Keratinocyte (primary cell): ENCODE results near the gene IPO11. TPM values are rescaled to one million over a fixed set of nuclear protein-coding genes. Genes with fewer than 3 reads are reported as not detected.

Experiments used
- DNase-seq: peaks from one replicate; pipeline ENCODE4 v3.0.0-alpha.2; 2011; ENCODE audit warnings: low read depth, missing footprints, low spot score
- FAIRE-seq: peaks from 2 replicates; lab custom pipeline; 2011; peaks lifted over from hg19 to GRCh38; lab: Jason Lieb, UNC
- H2AFZ ChIP-seq: 2 replicates; pipeline ENCODE4 v1.6.0; 2012; ENCODE audit warnings: low read length, control low read depth, inconsistent platforms; ENCODE audit not compliant: control insufficient read depth
- H3K27ac ChIP-seq: 2 replicates; pipeline ENCODE4 v1.5.1; 2011; ENCODE audit warnings: low read length; ENCODE audit not compliant: control insufficient read depth, insufficient read depth
- H3K27me3 ChIP-seq: 3 replicates; pipeline ENCODE4 v1.6.0; 2011; ENCODE audit warnings: low read length; ENCODE audit not compliant: control insufficient read depth, insufficient read depth; ENCODE audit errors: extremely low read depth
- H3K36me3 ChIP-seq, 2 experiments: 2 replicates in 1 of 2; 3 replicates in 1 of 2; pipeline ENCODE4 v1.5.1; 2011; ENCODE audit warnings: low read length in 2 of 2, mild to moderate bottlenecking in 1 of 2; ENCODE audit not compliant: control insufficient read depth in 2 of 2, insufficient read depth in 2 of 2; ENCODE audit errors: extremely low read depth in 1 of 2
- H3K4me1 ChIP-seq: 3 replicates; pipeline ENCODE4 v1.5.1; 2011; ENCODE audit warnings: low read length; ENCODE audit not compliant: control insufficient read depth, insufficient read depth; ENCODE audit errors: extremely low read depth
- H3K4me2 ChIP-seq: 3 replicates; pipeline ENCODE4 v1.6.0; 2011; ENCODE audit warnings: low read depth, low read length; ENCODE audit not compliant: control insufficient read depth, insufficient read depth; ENCODE audit errors: extremely low read depth
- H3K4me3 ChIP-seq, 3 experiments: fragments of 200-600 bp in 1 of 3; sonication (generic) in 1 of 3; 2 replicates in 2 of 3; 3 replicates in 1 of 3; pipeline ENCODE4 v1.5.1; 2011 to 2016; ENCODE audit warnings: low read length in 3 of 3, mild to moderate bottlenecking in 3 of 3, control low read depth in 2 of 3, inconsistent platforms in 1 of 3, low read depth in 1 of 3, mixed read lengths in 1 of 3, mixed run types in 1 of 3, moderate library complexity in 1 of 3; ENCODE audit not compliant: control insufficient read depth in 2 of 3, insufficient read depth in 2 of 3; ENCODE audit errors: extremely low read depth in 1 of 3
- H3K79me2 ChIP-seq: 2 replicates; pipeline ENCODE4 v1.6.0; 2012; ENCODE audit warnings: low read length; ENCODE audit not compliant: control insufficient read depth, insufficient read depth
- H3K9ac ChIP-seq: 3 replicates; pipeline ENCODE4 v1.6.0; 2011; ENCODE audit warnings: low read length; ENCODE audit not compliant: control insufficient read depth, insufficient read depth; ENCODE audit errors: extremely low read depth
- H3K9me1 ChIP-seq: 3 replicates; pipeline ENCODE4 v1.6.0; 2011; ENCODE audit warnings: low read length; ENCODE audit not compliant: control insufficient read depth, insufficient read depth; ENCODE audit errors: extremely low read depth
- H3K9me3 ChIP-seq: 2 replicates; pipeline ENCODE4 v1.5.1; 2012; ENCODE audit warnings: low read depth, low read length; ENCODE audit not compliant: control insufficient read depth
- H4K20me1 ChIP-seq: 3 replicates; pipeline ENCODE4 v1.6.0; 2011; ENCODE audit warnings: low read length; ENCODE audit not compliant: control insufficient read depth, insufficient read depth; ENCODE audit errors: extremely low read depth
- EZH2 ChIP-seq: IDR thresholded peaks from one replicate; pipeline ENCODE4 v1.6.1; 2012; ENCODE audit warnings: inconsistent platforms, mild to moderate bottlenecking, low read length, moderate library complexity
- dilution Hi-C: fragments of 300-500 bp; cut with MboI; formaldehyde crosslinking; loops from one replicate; pipeline ENCODE4 v1.7.0; 2020; ENCODE audit warnings: low sequenced_read_pairs; ENCODE audit not compliant: extremely low pct_ligation_motif_present
- polyA plus RNA-seq, 5 experiments: library from polyadenylated mRNA; depleted of rRNA in 3 of 5; stranded (reverse) in 3 of 5; stranded (forward) in 1 of 5; unstranded in 1 of 5; fragments of >200 nt; gene quantifications; 1 replicate in 1 of 5; 2 replicates in 3 of 5; 3 replicates in 1 of 5; pipeline versions ENCODE4 v1.2.1 to v1.2.3, GENCODE V29; 2011 to 2012; ENCODE audit warnings: missing spikeins in 2 of 5, low read depth in 1 of 5, low replicate concordance in 1 of 5
- TF ChIP-seq, protein P1 (sequence below), 3 experiments: IDR thresholded peaks in 1 of 3; conservative IDR thresholded peaks in 1 of 3; optimal IDR thresholded peaks in 1 of 3; 2 replicates in 2 of 3; 3 replicates in 1 of 3; pipeline versions ENCODE3 to v1.5.1; 2011; ENCODE audit warnings: low read length in 3 of 3, mild to moderate bottlenecking in 3 of 3, moderate library complexity in 2 of 3, control low read depth in 1 of 3, inconsistent platforms in 1 of 3; ENCODE audit not compliant: insufficient read depth in 2 of 3; ENCODE audit errors: extremely low read depth in 1 of 3

The IPO11 gene
- polyA plus RNA-seq, 1 donor (not counting 4 experiments of a cell fraction or from before 2014, with no cell fraction given) = 34.7 TPM

DNA sequence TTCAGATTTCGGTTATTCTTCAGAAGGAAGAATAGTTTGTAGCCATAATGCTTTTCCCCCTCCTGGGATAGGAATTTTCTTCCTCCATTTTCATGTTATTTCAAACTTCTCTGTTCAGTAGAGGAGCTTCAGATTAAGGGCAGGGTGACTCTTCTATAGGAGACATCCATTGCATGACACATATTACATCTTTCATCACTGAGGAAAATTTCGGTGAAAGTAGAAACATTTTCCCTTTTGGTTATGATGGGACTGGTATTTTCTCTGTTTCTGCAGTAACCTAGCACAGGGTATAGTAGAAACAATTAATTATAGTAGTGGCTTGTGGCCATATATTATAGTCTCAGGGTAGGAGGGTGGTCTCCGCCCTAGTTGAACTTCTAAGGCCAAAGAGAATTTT, 1.1 kb downstream of the IPO11 start:
- no peak overlapping the region for H2AFZ ChIP-seq
- peak overlapping the region; percentile 96 for H3K9ac ChIP-seq
- no peaks in the 10 kb centered on the region for H3K36me3 ChIP-seq
- H4K20me1 ChIP-seq = no peaks in the 10 kb centered on the region
- no peaks in the 10 kb centered on the region for H3K9me1 ChIP-seq
- H3K27ac ChIP-seq = peak overlapping the region; percentile 91
- TF ChIP-seq, protein P1, sequence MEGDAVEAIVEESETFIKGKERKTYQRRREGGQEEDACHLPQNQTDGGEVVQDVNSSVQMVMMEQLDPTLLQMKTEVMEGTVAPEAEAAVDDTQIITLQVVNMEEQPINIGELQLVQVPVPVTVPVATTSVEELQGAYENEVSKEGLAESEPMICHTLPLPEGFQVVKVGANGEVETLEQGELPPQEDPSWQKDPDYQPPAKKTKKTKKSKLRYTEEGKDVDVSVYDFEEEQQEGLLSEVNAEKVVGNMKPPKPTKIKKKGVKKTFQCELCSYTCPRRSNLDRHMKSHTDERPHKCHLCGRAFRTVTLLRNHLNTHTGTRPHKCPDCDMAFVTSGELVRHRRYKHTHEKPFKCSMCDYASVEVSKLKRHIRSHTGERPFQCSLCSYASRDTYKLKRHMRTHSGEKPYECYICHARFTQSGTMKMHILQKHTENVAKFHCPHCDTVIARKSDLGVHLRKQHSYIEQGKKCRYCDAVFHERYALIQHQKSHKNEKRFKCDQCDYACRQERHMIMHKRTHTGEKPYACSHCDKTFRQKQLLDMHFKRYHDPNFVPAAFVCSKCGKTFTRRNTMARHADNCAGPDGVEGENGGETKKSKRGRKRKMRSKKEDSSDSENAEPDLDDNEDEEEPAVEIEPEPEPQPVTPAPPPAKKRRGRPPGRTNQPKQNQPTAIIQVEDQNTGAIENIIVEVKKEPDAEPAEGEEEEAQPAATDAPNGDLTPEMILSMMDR (optimal IDR thresholded peaks at IDR 0.05 in 1 of 3, IDR thresholded peaks at IDR 0.05 in 1 of 3, conservative IDR thresholded peaks at IDR 0.05 in 1 of 3; ENCODE audit: extremely low read depth in 1 of 3, insufficient read depth in 2 of 3, low read length in 3 of 3) = no peak
- no peak for TF ChIP-seq EZH2
- peaks cover 58% of the 10 kb centered on the region for H3K79me2 ChIP-seq
- H3K4me2 ChIP-seq = peak overlapping the region; percentile 98
- DNase-seq (no peak), FAIRE-seq (no peak)
- H3K27me3 ChIP-seq = no peaks in the 10 kb centered on the region
- dilution Hi-C loops = no loop called here
- peaks cover 15% of the 10 kb centered on the region for H3K4me1 ChIP-seq
- H3K9me3 ChIP-seq = no peaks in the 10 kb centered on the region
- H3K4me3 ChIP-seq = peak overlapping the region; percentile 77 to 95 (median 95)

DNA sequence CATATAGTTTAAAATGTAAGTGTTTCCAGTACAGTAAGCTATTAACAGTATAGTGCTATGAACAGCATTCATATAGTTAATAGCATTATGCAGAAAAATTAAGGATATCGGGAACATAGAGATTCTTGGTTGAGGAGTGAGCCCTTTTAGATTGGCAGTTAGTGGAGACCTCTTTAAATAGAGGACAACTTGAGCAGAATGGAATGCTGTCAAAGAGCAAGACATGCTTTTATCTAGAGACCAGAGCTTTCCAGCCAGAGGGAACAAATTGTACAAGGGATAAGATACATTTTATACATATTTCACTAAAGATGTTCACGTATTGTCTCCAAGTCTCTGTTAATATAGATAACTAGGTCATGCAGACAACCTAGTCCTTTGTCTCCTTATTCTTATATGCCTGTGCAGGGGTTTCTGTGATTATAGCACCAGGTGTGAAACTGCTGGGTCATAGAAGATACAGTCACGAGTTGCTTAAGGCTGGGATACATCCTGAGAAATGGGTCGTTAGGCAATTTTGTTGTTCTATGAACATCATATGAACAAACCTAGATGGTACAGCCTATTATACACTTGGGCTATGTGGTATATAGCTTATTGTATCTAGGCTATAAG, 6.0 kb downstream of the IPO11 start:
- H3K4me3 ChIP-seq = no peak overlapping the region
- no peak for DNase-seq
- no peak for FAIRE-seq
- no peak overlapping the region for H3K27ac ChIP-seq
- H3K9me1 ChIP-seq = no peaks in the 10 kb centered on the region
- dilution Hi-C loops = no loop called here
- no peaks in the 10 kb centered on the region for H3K9me3 ChIP-seq
- no peak overlapping the region for H2AFZ ChIP-seq
- H3K36me3 ChIP-seq = peaks cover 0 to 4% of the 10 kb centered on the region in 2 experiments
- TF ChIP-seq EZH2 = no peak
- TF ChIP-seq, protein P1 (optimal IDR thresholded peaks at IDR 0.05 in 1 of 3, IDR thresholded peaks at IDR 0.05 in 1 of 3, conservative IDR thresholded peaks at IDR 0.05 in 1 of 3; ENCODE audit: extremely low read depth in 1 of 3, insufficient read depth in 2 of 3, low read length in 3 of 3) = no peak
- no peaks in the 10 kb centered on the region for H4K20me1 ChIP-seq
- peaks cover 87% of the 10 kb centered on the region for H3K79me2 ChIP-seq
- H3K4me2 ChIP-seq = no peak overlapping the region
- H3K9ac ChIP-seq = no peak overlapping the region
- H3K27me3 ChIP-seq = no peaks in the 10 kb centered on the region
- peaks cover 8% of the 10 kb centered on the region for H3K4me1 ChIP-seq
